GM23338 (cell line): Measurements from ENCODE around the gene ARHGEF25. TPM values are rescaled to one million over a fixed set of nuclear protein-coding genes. Genes with fewer than 3 reads are reported as not detected.

Experiments
- ATAC-seq: fragments of 200-7000 bp; cut with Tn5 transposase; 3 replicates; pipeline ENCODE4 v1.9.1; 2020
- DNase-seq: peaks from one replicate; pipeline ENCODE4 v3.0.0-alpha.2; 2015; ENCODE audit warnings: low spot score
- H2AFZ ChIP-seq: fragments of 200-600 bp; sonication (generic); 2 replicates; pipeline ENCODE4 v1.8.0; 2016; ENCODE audit warnings: antibody characterized with exemption, mild to moderate bottlenecking, moderate library complexity
- H3F3A ChIP-seq: fragments of 200-600 bp; sonication (generic); replicated peaks from 2 replicates; pipeline ENCODE4 v1.8.0; 2017; ENCODE audit warnings: antibody characterized with exemption, mixed run types, low read depth
- H3K27ac ChIP-seq: fragments of 200-600 bp; sonication (generic); 2 replicates; pipeline ENCODE4 v1.6.1; 2016; ENCODE audit warnings: low read depth
- H3K27me3 ChIP-seq: fragments of 200-600 bp; sonication (generic); 2 replicates; pipeline ENCODE4 v1.8.0; 2016; ENCODE audit warnings: mild to moderate bottlenecking, mixed run types, moderate library complexity; ENCODE audit not compliant: insufficient read depth
- H3K36me3 ChIP-seq: fragments of 200-600 bp; sonication (generic); 2 replicates; pipeline ENCODE4 v1.8.0; 2016; ENCODE audit warnings: mild to moderate bottlenecking; ENCODE audit not compliant: insufficient read depth
- H3K4me1 ChIP-seq: fragments of 200-600 bp; sonication (generic); 2 replicates; pipeline ENCODE4 v1.8.0; 2016; ENCODE audit warnings: mild to moderate bottlenecking, moderate library complexity; ENCODE audit not compliant: insufficient read depth
- H3K4me2 ChIP-seq: fragments of 200-600 bp; sonication (generic); 2 replicates; pipeline ENCODE4 v1.7.1; 2017; ENCODE audit warnings: mixed run types
- H3K4me3 ChIP-seq: fragments of 200-600 bp; sonication (generic); 2 replicates; pipeline ENCODE4 v1.6.1; 2016; ENCODE audit warnings: mixed run types
- H3K79me2 ChIP-seq: fragments of 200-600 bp; sonication (generic); replicated peaks from 2 replicates; pipeline ENCODE4 v1.8.0; 2017; ENCODE audit warnings: mild to moderate bottlenecking; ENCODE audit not compliant: insufficient read depth
- H3K9me2 ChIP-seq: fragments of 200-600 bp; sonication (generic); 2 replicates; pipeline ENCODE4 v1.8.0; 2017; ENCODE audit not compliant: insufficient read depth
- H4K20me1 ChIP-seq: fragments of 200-600 bp; sonication (generic); replicated peaks from 2 replicates; pipeline ENCODE4 v1.8.0; 2017; ENCODE audit warnings: mild to moderate bottlenecking; ENCODE audit not compliant: insufficient read depth
- H3K27ac Mint-ChIP-seq: 2 replicates; pipeline ENCODE4 v1.8.0; 2020; ENCODE audit warnings: inconsistent platforms, mild to moderate bottlenecking, moderate library complexity, mixed read lengths
- H3K27me3 Mint-ChIP-seq: 3 replicates; pipeline ENCODE4 v1.8.0; 2022; ENCODE audit warnings: low read depth, mild to moderate bottlenecking, moderate library complexity, mixed read lengths, inconsistent platforms; ENCODE audit not compliant: insufficient read depth, poor library complexity
- H3K36me3 Mint-ChIP-seq: 3 replicates; pipeline ENCODE4 v1.8.0; 2021; ENCODE audit warnings: low read depth, mild to moderate bottlenecking, inconsistent platforms, moderate library complexity, mixed read lengths
- H3K4me1 Mint-ChIP-seq: 3 replicates; pipeline ENCODE4 v1.8.0; 2020; ENCODE audit warnings: mild to moderate bottlenecking, inconsistent platforms, mixed read lengths
- H3K4me3 Mint-ChIP-seq: 3 replicates; pipeline ENCODE4 v1.8.0; 2021; ENCODE audit warnings: moderate library complexity, mild to moderate bottlenecking, inconsistent platforms, mixed read lengths
- H3K9me3 Mint-ChIP-seq: 3 replicates; pipeline ENCODE4 v1.8.0; 2020; ENCODE audit warnings: moderate library complexity, mild to moderate bottlenecking, inconsistent platforms, mixed read lengths
- CREB1 ChIP-seq: fragments of 250-450 bp; sonication (Bioruptor Pico); IDR thresholded peaks from 2 replicates; pipeline ENCODE4 v1.5.0; 2020; ENCODE audit warnings: low read depth, mild to moderate bottlenecking, moderate library complexity
- EZH2 ChIP-seq: fragments of 200-600 bp; sonication (generic); IDR thresholded peaks from one replicate; pipeline ENCODE4 v1.8.0; 2017; ENCODE audit warnings: antibody characterized with exemption, mild to moderate bottlenecking, low read depth; ENCODE audit not compliant: unreplicated experiment
- EZH2phosphoT487 ChIP-seq: fragments of 200-600 bp; sonication (generic); IDR thresholded peaks from one replicate; pipeline ENCODE4 v1.8.1; 2018; ENCODE audit warnings: antibody characterized with exemption; ENCODE audit not compliant: unreplicated experiment
- JUNB ChIP-seq: IDR thresholded peaks from one replicate; pipeline ENCODE4 v1.6.1; 2016; ENCODE audit warnings: antibody characterized with exemption; ENCODE audit not compliant: unreplicated experiment
- NANOG ChIP-seq: IDR thresholded peaks from 2 replicates; pipeline ENCODE4 v1.6.1; 2016; ENCODE audit warnings: antibody characterized with exemption, borderline replicate concordance
- POLR2AphosphoS5 ChIP-seq: IDR thresholded peaks from 2 replicates; pipeline ENCODE4 v1.6.1; 2016; ENCODE audit warnings: antibody characterized with exemption, low read depth
- STAT1 ChIP-seq: IDR thresholded peaks from one replicate; pipeline ENCODE4 v1.6.1; 2016; ENCODE audit warnings: antibody characterized with exemption; ENCODE audit not compliant: unreplicated experiment
- ZNF114 ChIP-seq: fragments of 250-450 bp; sonication (Bioruptor Pico); IDR thresholded peaks from 2 replicates; pipeline ENCODE4 v1.5.0; 2020; ENCODE audit warnings: mild to moderate bottlenecking, moderate library complexity
- ZNF331 ChIP-seq: fragments of 250-450 bp; sonication (Bioruptor Pico); IDR thresholded peaks from 2 replicates; pipeline ENCODE4 v1.5.0; 2020; ENCODE audit warnings: low read depth, mild to moderate bottlenecking, moderate library complexity
- polyA plus RNA-seq: library from polyadenylated mRNA; unstranded; fragments of >200 nt; fragmentation: Nextera tagmentation; extraction: Ambion mirVana; gene quantifications from 2 replicates; pipeline ENCODE4 v1.2.1, GENCODE V29; 2016
- total RNA-seq: library from RNA; depleted of rRNA; stranded (reverse); fragments of >200 nt; shearing (Covaris generic); gene quantifications from 2 replicates; pipeline ENCODE4 v1.2.3, GENCODE V29; 2014
- TF ChIP-seq, protein P1 (sequence below): fragments of 250-450 bp; sonication (Bioruptor Pico); IDR thresholded peaks from 2 replicates; pipeline ENCODE4 v1.5.0; 2020; ENCODE audit warnings: mild to moderate bottlenecking, moderate library complexity
- TF ChIP-seq, protein P2 (sequence below): IDR thresholded peaks from 2 replicates; pipeline ENCODE4 v1.6.1; 2016; ENCODE audit warnings: antibody characterized with exemption
- TF ChIP-seq, protein P3 (sequence below): IDR thresholded peaks from one replicate; pipeline ENCODE4 v1.6.1; 2018; ENCODE audit warnings: antibody characterized with exemption; ENCODE audit not compliant: unreplicated experiment
- TF ChIP-seq, protein P4 (sequence below), 2 experiments: fragments of 200-600 bp in 1 of 2; sonication (generic) in 1 of 2; conservative IDR thresholded peaks; 2 replicates each; pipeline versions ENCODE4 v1.5.1 to v1.6.1; 2016 to 2017; ENCODE audit warnings: antibody characterized with exemption in 2 of 2, low read depth in 2 of 2, mild to moderate bottlenecking in 2 of 2, moderate library complexity in 1 of 2

The ARHGEF25 gene
- total and polyA plus RNA-seq, 2 experiments from 2014 or later, result 0.53 to 10.2 TPM

DNA sequence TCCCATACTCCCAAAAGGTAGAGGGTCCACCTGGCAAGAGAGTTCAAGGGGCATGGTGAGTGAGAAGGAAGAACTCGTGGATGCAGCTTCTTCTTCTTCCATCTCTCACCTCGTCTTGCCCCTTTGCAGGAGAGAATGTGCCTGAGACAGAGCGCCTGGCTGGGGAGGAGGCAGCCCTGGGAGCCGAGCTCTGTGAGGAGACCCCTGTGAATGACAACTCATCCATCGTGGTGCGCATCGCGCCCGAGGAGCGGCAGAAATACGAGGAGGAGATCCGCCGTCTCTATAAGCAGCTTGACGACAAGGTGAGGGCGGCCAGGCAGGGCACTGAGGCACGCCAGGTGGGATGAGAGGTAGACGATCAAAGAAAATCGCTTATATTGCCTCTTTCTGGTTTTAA, 41.4 kb upstream of the ARHGEF25 start:
- Histone ChIP-seq H3K9me2 (no peaks in the 10 kb centered on the region), H3K4me2 (no peak overlapping the region), H3F3A (no peaks in the 10 kb centered on the region; the same call in 1 of the 2 replicates), H4K20me1 (peaks cover 3% of the 10 kb centered on the region; the same call in 1 of the 2 replicates), H3K4me1 (no peaks in the 10 kb centered on the region), H3K4me3 (no peak overlapping the region), H3K27me3 (no peaks in the 10 kb centered on the region), H2AFZ (no peak overlapping the region), H3K36me3 (peaks cover 13% of the 10 kb centered on the region), H3K27ac (no peak overlapping the region), H3K79me2 (no peaks in the 10 kb centered on the region)
- TF ChIP-seq CREB1 (CRISPR knock-in tag), result no peak
- no peak for TF ChIP-seq JUNB
- no peak for TF ChIP-seq ZNF331 (CRISPR knock-in tag)
- TF ChIP-seq NANOG, result no peak
- no peak for TF ChIP-seq POLR2AphosphoS5
- no peak for TF ChIP-seq EZH2
- no peak for TF ChIP-seq ZNF114
- TF ChIP-seq, protein P1, sequence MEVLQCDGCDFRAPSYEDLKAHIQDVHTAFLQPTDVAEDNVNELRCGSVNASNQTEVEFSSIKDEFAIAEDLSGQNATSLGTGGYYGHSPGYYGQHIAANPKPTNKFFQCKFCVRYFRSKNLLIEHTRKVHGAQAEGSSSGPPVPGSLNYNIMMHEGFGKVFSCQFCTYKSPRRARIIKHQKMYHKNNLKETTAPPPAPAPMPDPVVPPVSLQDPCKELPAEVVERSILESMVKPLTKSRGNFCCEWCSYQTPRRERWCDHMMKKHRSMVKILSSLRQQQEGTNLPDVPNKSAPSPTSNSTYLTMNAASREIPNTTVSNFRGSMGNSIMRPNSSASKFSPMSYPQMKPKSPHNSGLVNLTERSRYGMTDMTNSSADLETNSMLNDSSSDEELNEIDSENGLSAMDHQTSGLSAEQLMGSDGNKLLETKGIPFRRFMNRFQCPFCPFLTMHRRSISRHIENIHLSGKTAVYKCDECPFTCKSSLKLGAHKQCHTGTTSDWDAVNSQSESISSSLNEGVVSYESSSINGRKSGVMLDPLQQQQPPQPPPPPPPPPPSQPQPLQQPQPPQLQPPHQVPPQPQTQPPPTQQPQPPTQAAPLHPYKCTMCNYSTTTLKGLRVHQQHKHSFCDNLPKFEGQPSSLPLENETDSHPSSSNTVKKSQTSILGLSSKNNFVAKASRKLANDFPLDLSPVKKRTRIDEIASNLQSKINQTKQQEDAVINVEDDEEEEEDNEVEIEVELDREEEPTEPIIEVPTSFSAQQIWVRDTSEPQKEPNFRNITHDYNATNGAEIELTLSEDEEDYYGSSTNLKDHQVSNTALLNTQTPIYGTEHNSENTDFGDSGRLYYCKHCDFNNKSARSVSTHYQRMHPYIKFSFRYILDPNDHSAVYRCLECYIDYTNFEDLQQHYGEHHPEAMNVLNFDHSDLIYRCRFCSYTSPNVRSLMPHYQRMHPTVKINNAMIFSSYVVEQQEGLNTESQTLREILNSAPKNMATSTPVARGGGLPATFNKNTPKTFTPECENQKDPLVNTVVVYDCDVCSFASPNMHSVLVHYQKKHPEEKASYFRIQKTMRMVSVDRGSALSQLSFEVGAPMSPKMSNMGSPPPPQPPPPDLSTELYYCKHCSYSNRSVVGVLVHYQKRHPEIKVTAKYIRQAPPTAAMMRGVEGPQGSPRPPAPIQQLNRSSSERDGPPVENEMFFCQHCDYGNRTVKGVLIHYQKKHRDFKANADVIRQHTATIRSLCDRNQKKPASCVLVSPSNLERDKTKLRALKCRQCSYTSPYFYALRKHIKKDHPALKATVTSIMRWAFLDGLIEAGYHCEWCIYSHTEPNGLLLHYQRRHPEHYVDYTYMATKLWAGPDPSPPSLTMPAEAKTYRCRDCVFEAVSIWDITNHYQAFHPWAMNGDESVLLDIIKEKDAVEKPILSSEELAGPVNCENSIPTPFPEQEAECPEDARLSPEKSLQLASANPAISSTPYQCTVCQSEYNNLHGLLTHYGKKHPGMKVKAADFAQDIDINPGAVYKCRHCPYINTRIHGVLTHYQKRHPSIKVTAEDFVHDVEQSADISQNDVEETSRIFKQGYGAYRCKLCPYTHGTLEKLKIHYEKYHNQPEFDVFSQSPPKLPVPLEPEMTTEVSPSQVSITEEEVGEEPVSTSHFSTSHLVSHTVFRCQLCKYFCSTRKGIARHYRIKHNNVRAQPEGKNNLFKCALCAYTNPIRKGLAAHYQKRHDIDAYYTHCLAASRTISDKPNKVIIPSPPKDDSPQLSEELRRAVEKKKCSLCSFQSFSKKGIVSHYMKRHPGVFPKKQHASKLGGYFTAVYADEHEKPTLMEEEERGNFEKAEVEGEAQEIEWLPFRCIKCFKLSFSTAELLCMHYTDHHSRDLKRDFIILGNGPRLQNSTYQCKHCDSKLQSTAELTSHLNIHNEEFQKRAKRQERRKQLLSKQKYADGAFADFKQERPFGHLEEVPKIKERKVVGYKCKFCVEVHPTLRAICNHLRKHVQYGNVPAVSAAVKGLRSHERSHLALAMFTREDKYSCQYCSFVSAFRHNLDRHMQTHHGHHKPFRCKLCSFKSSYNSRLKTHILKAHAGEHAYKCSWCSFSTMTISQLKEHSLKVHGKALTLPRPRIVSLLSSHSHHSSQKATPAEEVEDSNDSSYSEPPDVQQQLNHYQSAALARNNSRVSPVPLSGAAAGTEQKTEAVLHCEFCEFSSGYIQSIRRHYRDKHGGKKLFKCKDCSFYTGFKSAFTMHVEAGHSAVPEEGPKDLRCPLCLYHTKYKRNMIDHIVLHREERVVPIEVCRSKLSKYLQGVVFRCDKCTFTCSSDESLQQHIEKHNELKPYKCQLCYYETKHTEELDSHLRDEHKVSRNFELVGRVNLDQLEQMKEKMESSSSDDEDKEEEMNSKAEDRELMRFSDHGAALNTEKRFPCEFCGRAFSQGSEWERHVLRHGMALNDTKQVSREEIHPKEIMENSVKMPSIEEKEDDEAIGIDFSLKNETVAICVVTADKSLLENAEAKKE (CRISPR knock-in tag), result no peak
- TF ChIP-seq, protein P2, sequence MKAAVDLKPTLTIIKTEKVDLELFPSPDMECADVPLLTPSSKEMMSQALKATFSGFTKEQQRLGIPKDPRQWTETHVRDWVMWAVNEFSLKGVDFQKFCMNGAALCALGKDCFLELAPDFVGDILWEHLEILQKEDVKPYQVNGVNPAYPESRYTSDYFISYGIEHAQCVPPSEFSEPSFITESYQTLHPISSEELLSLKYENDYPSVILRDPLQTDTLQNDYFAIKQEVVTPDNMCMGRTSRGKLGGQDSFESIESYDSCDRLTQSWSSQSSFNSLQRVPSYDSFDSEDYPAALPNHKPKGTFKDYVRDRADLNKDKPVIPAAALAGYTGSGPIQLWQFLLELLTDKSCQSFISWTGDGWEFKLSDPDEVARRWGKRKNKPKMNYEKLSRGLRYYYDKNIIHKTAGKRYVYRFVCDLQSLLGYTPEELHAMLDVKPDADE, result no peak
- no peak for TF ChIP-seq STAT1
- TF ChIP-seq, protein P3, sequence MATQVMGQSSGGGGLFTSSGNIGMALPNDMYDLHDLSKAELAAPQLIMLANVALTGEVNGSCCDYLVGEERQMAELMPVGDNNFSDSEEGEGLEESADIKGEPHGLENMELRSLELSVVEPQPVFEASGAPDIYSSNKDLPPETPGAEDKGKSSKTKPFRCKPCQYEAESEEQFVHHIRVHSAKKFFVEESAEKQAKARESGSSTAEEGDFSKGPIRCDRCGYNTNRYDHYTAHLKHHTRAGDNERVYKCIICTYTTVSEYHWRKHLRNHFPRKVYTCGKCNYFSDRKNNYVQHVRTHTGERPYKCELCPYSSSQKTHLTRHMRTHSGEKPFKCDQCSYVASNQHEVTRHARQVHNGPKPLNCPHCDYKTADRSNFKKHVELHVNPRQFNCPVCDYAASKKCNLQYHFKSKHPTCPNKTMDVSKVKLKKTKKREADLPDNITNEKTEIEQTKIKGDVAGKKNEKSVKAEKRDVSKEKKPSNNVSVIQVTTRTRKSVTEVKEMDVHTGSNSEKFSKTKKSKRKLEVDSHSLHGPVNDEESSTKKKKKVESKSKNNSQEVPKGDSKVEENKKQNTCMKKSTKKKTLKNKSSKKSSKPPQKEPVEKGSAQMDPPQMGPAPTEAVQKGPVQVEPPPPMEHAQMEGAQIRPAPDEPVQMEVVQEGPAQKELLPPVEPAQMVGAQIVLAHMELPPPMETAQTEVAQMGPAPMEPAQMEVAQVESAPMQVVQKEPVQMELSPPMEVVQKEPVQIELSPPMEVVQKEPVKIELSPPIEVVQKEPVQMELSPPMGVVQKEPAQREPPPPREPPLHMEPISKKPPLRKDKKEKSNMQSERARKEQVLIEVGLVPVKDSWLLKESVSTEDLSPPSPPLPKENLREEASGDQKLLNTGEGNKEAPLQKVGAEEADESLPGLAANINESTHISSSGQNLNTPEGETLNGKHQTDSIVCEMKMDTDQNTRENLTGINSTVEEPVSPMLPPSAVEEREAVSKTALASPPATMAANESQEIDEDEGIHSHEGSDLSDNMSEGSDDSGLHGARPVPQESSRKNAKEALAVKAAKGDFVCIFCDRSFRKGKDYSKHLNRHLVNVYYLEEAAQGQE, result no peak
- no peak for TF ChIP-seq EZH2phosphoT487
- TF ChIP-seq, protein P4, sequence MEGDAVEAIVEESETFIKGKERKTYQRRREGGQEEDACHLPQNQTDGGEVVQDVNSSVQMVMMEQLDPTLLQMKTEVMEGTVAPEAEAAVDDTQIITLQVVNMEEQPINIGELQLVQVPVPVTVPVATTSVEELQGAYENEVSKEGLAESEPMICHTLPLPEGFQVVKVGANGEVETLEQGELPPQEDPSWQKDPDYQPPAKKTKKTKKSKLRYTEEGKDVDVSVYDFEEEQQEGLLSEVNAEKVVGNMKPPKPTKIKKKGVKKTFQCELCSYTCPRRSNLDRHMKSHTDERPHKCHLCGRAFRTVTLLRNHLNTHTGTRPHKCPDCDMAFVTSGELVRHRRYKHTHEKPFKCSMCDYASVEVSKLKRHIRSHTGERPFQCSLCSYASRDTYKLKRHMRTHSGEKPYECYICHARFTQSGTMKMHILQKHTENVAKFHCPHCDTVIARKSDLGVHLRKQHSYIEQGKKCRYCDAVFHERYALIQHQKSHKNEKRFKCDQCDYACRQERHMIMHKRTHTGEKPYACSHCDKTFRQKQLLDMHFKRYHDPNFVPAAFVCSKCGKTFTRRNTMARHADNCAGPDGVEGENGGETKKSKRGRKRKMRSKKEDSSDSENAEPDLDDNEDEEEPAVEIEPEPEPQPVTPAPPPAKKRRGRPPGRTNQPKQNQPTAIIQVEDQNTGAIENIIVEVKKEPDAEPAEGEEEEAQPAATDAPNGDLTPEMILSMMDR (conservative IDR thresholded peaks at IDR 0.05; ENCODE audit: low read depth in 2 of 2), result no peak
- Mint-ChIP-seq H3K9me3 (no peaks in the 10 kb centered on the region), H3K4me3 (no peak overlapping the region), H3K36me3 (peaks cover 51% of the 10 kb centered on the region), H3K27ac (no peak overlapping the region), H3K27me3 (no peaks in the 10 kb centered on the region), H3K4me1 (no peaks in the 10 kb centered on the region)
- DNase-seq (no peak), ATAC-seq (no peak)
